VCaP (cell line): Measurements from ENCODE around the gene EPS8L2.

Experiments
- H3K27ac ChIP-seq: fragments of 450-650 bp; 2 replicates; pipeline ENCODE4 v1.5.1; 2017
- TF ChIP-seq, protein P1 (sequence below): fragments of 450-650 bp; conservative IDR thresholded peaks from 2 replicates; pipeline ENCODE4 v1.5.1; 2017; ENCODE audit warnings: mild to moderate bottlenecking, moderate library complexity

The EPS8L2 gene

DNA sequence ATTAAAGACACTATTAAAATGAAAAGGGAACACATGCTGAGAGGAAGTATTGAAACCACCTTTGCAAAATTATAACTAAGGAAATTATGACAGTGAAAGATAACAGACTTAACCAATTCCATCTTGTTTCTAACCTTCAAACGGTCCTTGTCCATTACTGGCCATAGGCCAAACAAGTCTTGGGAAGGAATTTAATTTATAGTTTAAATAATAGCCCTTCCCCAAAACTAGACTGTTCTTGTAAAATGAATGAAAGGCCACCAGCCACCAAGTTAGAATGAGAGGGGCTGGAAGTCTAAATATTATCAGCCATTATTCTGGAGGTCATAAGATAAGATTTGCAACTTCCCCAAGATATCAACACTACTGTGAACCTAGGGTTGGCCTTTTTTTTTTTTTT is 39.4 kb downstream of the EPS8L2 start:
- TF ChIP-seq, protein P1, sequence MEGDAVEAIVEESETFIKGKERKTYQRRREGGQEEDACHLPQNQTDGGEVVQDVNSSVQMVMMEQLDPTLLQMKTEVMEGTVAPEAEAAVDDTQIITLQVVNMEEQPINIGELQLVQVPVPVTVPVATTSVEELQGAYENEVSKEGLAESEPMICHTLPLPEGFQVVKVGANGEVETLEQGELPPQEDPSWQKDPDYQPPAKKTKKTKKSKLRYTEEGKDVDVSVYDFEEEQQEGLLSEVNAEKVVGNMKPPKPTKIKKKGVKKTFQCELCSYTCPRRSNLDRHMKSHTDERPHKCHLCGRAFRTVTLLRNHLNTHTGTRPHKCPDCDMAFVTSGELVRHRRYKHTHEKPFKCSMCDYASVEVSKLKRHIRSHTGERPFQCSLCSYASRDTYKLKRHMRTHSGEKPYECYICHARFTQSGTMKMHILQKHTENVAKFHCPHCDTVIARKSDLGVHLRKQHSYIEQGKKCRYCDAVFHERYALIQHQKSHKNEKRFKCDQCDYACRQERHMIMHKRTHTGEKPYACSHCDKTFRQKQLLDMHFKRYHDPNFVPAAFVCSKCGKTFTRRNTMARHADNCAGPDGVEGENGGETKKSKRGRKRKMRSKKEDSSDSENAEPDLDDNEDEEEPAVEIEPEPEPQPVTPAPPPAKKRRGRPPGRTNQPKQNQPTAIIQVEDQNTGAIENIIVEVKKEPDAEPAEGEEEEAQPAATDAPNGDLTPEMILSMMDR = no peak
- H3K27ac ChIP-seq = no peak overlapping the region

DNA sequence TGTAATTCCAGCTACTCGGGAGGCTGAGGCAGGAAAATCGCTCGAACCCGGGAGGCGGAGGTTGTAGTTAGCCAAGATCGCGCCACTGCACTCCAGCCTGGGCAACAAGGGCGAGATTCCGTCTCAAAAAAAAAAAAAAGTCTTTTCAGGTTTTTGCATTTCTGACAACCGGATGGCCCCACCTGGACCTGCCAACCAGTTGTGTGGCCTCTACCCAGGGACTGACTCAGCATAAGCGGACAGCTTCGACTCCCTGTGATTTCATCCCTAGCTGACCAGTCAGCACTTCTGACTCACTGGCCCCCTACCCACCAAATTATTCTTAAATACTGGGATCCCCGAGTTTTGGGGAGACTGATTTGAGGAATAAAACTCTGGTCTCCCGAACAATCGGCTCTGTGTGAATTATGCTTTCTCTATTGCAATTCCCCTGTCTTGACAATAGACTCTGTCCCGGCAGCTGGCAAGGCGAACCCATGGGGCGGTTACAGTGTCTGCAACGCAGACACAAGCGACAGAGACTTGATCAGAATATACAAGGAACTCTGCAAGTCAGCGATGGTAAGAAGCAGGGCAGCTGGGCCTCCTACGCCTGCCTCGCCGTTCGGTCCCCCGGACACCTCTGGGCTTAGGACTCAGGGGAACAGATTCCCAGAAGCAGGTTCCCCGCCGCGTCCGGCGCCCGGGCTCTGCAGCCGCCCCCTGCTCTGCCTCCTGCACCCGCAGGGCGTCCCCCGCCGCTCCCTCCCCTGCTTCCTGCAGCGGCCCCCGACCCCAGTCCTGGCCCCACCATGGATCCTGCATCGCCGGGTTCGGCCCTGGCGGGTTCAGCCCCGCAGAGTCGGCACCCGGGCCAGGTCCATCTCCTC is 40.5 kb downstream of the EPS8L2 start:
- H3K27ac ChIP-seq = peak overlapping the region; percentile 95
- TF ChIP-seq, protein P1 = no peak

DNA sequence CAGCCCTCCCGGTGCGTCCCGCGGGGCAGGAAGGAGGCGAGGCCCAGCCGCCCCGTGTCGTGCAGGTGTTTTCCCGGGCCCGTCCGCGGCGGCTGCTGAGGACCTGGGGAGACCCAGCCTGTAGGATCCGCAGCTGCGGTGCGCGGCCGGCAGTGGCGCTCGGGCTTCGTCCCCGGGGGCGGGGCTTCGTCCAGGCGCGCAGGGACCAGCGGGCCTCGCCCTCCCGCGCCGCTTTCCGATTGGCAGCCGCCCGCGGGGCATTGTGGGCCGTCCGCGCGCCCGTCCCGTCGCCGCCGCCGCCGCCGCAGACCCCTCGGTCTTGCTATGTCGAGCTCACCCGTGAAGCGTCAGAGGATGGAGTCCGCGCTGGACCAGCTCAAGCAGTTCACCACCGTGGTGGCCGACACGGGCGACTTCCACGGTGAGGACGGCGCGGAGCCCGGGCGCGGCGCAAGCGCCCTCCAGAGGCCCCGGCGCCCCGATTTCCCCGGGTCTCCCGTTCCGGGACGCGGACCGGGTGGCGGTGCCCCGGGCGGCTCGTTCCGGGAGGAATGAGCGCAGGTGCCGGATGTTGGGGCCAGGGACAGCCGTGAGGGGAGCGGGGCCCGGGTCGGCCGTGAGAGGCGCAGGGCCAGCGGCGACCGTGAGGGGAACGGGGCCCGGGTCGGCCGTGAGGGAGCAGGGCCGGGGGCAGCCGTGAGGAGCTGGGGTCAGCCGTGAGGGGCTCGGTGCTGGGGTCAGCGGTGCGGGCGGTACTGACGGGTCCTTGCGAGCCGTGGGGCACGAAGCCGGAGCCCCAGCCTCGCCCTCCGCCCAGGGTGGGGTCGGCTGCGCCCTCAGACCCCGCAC is 41.4 kb downstream of the EPS8L2 start, which contains the start of gene TALDO1:
Gene TALDO1 (plus strand): TSS at position 307 of the 849 bp plus-strand sequence. CDS start 18 bp downstream, at position 325.
- TF ChIP-seq, protein P1 = peak; percentile 32; the same call in 1 of the 2 replicates
- peak within 1 kb of the TSS; percentile 95 for H3K27ac ChIP-seq

DNA sequence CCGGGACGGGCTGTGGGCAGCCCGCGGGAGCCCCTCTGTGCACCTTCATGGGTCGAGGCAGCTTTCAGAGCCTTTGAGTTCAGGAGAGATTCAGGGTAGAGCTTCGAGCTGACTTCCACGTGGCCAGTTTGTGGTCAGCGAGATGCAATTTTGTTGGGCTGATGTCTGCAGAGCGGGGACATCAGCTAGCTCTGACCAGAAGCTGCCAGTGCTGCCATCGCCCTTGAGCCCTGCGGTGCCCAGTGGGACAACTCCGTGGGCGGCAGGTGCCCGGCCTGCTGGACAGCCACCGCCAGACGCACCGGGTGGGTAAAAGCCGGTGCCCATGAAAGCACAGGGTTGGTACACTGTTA is 42.0 kb downstream of the EPS8L2 start:
- peak overlapping the region; percentile 95 for H3K27ac ChIP-seq
- TF ChIP-seq, protein P1 = no peak

DNA sequence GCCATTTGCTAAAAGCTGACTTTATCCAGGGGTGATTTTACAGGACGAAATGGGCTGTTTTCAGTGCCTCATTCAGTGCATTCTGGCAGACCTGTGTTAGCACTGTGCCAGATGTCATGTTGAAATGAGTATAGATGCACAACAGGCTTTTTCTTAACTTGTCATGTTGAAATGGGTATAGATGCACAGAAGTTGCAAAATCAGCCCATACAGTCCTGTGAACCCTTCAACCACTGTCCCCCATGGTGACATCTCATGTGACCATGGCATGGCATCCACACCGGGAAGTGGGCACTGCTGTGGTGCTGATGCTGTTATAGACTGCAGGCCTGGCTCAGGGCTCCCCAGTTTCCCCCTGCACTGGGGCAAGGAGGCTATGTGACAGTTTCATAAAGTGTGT is 43.7 kb downstream of the EPS8L2 start:
- TF ChIP-seq, protein P1 = no peak
- H3K27ac ChIP-seq = peak overlapping the region; percentile 95

DNA sequence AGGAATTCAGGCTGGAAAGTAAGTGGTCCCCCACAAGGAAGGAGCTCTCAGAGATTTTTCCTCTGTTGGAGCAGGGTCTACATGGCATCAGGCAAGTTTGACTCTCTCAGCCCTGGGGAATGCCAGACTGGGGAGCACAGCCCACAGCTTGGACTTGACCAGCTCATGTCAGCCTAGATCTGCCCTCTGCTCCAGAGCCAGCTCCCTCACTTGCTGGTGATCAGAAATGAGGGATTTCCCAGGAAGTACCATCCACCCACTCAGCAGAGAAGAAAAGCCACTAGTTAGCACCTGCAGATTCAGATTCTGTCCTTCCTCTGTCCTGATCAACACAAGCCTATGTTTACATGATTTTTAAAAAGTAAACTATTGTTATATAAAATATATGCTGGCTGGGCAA is 54.2 kb downstream of the EPS8L2 start:
- TF ChIP-seq, protein P1 = no peak
- H3K27ac ChIP-seq = no peak overlapping the region

DNA sequence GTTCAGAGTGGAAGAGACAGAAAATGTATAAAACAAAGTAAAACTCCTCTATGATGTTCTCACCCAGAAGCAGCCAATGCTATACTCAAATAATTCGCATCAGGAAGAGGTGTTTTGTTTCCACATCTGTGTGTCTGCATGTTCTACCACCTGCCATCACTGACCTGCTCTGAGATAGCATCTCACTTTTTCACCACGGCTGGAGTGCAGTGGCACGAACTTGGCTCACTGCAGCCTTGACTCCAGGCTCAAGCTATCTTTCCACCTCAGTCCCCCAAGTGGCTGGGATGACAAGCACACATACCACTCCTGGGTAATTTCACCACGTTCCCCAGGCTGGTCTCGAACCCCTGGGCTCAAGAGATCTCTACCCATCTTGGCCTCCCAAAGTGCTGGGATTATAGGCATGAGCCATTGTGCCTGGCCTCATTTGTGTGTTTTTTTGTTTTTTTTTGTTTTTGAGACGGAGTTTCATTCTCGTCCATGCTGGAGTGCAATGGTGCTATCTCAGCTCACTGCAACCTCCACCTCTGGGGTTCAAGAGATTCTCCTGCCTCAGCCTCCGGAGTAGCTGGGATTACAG is 55.6 kb downstream of the EPS8L2 start:
- TF ChIP-seq, protein P1 = no peak
- peak overlapping the region; percentile 54 for H3K27ac ChIP-seq
